DMS79 (cell line): ENCODE data around the gene LCAT.
"Not testable (repeated sequence)": the region's sequence is repeated elsewhere in the genome, so short reads cannot be mapped to it uniquely, and the experiment has no call there.

Experiments
- DNase-seq: peaks from one replicate; lab custom pipeline; 2025; lab: John Stamatoyannopoulos, UW

The LCAT gene

DNA sequence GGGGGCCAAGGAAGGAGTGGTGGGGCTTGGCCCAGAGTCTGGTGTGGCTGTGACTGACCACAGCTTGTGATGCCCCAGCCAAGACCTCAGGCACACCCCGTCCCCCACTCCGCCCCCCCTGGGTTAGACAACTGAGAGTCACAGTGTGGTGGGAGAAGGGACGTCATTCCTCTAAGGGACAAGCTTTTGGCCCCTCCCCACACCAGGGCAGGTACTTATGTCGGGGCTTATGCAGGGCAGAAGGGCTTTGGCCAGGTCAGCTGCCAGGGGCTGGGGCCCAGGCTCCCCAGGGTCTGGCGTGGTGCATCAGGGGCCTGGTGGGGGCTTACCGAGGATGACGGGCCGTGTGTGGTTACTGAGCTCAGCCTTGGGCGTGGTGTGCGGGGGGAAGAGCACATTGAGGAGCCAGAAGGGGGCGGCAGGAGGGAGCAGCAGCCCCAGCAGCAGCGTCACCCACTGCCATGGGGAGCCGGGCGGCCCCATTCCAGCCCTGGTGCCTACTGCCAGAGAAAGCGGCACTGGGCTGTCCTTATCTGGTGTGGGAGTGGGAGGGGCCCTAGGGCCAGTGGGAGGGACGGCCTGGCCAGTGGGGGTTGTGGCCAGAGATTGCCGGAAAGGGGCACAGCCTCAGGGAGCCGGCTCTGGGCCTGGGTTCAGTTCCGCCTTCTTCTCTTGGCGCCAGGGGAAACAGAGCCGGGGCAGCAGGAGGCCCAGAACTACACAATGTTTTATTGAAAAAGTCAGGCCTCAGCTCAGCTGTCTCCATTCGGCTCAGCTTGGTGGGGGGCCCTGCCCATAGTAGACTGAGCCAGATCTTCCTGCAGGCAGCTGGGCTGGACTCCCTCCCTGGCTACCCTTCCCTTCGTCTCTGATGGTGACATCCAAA lies at the start of gene LCAT:
Gene LCAT, minus strand, starts transcription at position 502 of the 886 bp plus-strand sequence. Its CDS starts 19 bp downstream, at position 483.
- no peak for DNase-seq

- DNase-seq: no peak
Observed at GRCh38 chr16:67993207-67994039, 49.5 kb upstream of the LCAT start.

DNA sequence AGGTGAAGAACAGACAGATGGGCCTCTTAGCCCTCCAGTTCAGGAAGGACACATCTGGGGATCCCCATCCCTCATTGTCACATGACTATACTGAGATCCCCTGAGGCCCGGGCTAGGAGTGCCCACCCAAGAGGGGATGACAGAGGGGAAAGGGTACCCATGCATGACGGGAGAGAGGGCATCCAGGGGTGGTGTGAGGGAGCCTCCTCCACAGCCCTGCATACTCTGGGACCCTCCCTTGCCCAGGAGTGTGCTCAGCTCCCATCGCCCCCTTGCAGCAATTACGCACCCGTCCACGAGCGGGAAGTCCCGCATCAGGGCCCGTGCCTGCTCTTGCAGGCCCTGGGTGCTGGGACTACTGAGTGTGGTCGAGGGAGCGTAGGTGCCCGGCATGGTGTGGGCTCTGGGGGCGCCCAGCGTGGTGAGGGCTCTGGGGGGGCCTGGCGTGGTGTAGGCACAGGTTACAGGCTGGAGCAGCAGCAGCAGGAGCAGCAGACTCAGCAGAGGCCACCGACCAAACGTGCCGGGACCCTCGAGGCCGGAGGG lies 48.8 kb upstream of the LCAT start:
- DNase-seq: no peak

- no peak for DNase-seq
Observed at GRCh38 chr16:67990018-67990386, 46.1 kb upstream of the LCAT start.

DNA sequence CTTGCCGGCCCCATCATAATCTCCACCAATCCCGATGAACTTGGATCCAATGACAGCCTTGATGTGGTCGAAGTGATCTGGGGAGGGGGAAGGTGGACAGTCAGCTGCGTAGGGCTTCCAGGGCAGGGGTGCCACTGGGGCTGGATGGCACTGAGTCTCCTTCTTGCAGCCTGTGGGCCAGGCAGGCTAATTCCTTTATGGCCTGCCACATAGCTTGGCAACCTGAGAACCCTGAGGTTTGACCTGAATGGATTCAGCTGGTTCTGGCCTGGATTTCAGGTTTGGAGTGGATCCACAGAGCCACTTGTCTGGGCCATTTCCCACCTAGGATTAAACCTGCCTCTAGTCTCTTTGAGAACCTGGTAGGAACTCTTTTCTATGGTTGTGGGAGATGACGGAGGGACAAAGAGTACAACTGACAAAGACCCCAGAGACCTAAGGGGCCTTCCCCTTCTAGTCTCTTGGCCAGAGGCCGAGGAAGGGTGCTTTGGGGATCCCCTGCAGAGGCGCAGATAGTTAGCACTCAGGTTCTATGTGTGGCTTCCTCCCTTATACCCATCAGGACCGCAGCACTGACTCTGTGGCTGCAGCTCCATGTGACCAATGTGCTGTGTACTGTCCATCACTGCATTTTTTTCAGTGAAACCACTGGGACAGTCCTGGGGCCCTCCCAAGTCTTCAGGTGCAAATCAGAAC lies 45.5 kb upstream of the LCAT start:
- no peak for DNase-seq

- DNase-seq: no peak
Observed at GRCh38 chr16:67988675-67989074, 44.8 kb upstream of the LCAT start.

DNA sequence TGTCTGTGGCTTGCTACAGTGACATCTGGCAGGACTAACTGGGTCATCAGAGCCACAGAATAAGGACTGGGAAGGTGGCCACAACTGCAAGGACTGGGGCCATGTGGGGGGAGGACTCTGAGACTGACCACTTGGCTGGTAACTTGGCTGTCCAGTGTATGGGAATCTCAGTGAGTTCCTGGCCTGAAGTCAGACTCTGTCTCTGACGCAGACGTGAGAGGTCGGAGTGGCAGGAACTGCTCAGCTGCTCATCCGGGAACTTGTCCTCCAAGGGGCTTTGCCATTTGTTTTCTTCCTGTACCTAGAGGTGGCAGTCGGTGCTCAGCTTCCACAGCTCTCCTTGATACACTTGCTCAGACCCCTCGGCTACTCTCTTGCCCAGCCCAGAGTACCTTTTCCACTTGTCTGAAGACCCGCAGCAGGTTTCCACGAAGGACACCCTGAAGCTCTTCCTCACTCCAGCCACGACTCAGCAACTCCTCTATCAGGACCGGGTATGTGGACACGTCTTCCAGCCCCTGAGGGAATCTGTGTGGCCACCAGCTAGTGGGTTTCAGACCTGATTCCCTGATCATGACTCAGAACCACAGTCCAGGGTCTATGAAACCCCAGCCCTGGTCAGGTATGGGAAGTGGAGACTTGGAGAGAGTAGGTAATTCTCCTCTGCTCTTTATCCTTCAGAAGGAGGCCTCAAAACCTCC lies 43.7 kb upstream of the LCAT start:
- DNase-seq: no peak

DNA sequence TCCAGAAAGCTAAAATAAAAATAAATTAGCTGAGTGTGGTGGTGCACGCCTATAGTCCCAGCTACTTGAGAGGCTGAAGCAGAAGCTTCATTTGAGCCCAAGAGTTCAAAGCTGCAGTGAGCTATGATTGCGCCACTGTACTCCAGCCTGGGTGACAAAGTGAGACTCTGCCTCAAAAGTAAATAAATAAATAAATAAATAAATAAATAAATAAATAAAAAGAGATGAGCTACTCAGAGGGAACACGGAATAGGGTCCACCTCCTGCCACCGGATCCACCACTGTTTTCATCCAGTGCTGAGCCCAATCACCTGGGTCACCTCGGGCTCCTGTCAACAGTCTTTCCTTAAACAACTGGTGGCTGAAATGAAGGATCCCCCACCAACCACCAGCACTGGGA lies 43.0 kb upstream of the LCAT start:
- DNase-seq: no peak

GRCh38 chr16:67982011-67982696 lies 38.2 kb upstream of the LCAT start:
- no peak for DNase-seq

DNA sequence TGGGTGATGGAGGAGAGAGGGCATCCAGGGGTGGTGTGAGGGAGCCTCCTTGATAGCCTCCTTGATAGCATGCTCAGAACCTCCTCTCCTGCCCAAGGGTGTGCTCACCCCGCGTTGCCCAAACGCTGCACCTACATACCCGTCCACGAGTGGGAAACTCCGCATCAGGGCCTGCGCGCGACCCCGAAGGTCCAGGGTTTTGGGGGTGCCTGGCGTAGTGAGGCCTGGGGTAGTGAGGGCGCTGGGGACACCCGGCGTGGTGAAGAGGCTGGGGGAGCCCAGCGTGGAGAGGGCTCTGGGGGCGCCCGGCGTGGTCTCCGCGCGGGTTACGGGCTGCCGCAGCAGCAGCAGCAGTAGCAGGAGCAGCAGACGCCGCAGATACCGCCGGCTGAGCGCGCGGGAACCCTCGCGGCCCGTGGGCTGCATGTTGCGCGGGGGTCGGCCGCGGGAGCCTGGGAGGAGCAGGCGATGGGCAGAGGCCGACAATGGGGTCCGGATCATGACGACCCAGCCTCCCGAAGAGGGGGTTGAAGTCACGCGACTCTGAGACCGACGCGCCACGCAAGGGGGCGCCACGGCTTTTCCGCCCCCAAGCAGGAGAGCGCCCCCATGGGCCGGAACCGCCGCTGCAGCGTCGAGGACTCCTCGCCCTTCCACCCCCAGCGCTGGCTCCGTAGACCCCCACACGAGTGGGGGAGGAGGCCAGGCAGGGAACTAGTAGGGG lies 36.2 kb upstream of the LCAT start, which contains the start of gene DPEP3:
Gene DPEP3, minus strand, starts transcription at position 545 of the 724 bp plus-strand sequence. Its CDS starts 119 bp downstream, at position 426.
- no peak for DNase-seq

- DNase-seq: no peak
Observed at GRCh38 chr16:67977469-67978227, 33.7 kb upstream of the LCAT start.

GRCh38 chr16:67977005-67977404 lies 33.1 kb upstream of the LCAT start:
- DNase-seq: no peak

DNA sequence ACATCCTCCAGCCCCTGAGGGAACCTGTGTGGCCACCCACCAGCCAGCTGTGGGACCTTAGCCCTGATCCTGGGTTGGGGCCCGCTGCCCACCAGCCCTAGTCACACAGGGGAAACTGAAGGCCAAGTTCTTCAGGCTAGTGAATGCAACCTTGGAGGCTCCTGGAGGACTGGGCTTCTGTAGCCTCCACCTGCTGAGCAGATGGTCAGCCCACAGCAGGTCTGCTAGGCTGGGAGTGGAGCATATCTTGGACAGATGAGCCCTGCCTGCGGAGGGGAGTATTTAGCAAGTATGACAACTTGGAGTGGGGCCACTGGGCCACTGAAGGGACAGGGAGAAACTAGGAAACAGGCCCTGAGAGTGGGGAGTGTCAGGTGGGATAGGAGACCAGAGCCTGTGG lies 32.3 kb upstream of the LCAT start:
- DNase-seq: no peak

DNA sequence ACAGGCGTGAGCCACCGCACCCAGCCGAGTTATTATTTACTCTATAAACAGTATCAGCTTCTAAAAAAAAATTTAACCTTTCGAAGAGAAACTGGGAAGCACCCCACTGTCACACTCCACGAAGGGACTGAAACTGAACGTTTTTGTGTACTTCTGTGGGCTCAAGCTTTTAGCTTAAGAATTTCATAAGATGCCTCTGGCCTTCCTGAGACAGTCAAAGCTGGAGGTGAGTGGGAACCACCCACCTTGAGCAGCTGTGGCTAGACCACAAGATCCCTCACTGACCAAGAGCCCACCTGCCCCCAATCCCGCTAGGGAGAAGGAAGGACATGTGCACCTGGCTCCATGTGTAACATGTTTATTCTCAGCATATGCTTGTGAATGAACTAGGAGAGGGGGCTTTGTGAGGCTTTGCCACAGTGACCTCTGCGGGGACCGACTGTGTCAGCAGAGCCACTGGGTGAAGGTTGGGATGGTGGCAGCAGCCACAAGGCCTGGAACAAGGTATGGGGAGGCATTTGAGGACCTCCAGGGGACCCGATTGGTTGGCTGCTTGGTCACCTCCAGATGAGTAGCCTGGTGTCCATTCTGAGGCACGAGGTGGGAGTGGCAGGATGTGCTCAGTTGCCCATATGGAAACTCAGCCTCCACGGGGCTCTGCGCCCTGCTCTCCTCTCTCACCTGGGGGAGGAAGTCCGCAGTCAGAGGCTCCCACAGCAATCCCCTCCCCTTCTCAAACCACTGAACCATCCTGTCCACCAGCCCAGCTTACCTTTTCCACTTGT lies 31.6 kb upstream of the LCAT start:
- no peak for DNase-seq

DNA sequence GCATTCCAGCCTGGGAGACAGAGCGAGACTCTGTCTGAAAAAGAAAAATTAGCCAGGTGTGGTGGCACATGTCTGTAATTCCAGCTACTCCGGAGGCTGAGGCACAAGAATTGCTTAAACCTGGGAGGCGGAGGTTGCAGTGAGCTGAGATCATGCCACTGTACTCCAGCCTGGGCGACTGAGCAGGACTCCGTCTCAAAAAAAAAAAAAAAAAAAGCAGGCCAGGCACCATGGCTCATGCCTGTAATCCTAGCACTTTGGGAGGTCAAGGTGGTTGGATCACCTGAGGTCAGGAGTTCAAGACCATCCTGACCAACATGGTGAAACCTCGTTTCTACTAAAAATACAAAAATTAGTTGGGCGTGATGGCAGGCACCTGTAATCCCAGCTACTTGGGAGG lies 28.4 kb upstream of the LCAT start:
- not testable (repeated sequence) for DNase-seq

DNA sequence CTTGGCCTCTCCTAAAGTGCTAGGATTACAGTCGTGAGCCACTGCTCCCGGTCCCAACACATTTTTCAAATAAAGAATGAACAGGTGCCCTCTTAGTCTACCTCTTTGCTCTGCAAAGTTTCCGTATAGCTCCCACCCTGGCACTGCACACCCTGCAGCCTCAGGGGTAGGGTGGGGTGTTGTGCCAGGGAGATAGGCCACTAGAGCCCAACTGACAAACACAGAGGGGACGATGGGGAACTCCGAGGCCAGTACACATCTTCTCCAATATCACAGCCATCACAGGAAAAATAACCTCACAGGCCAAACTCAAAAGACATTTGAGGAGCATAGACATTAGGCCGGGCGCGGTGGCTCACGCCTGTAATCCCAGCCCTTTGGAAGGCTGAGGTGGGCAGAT lies 27.2 kb upstream of the LCAT start:
- no peak for DNase-seq

DNA sequence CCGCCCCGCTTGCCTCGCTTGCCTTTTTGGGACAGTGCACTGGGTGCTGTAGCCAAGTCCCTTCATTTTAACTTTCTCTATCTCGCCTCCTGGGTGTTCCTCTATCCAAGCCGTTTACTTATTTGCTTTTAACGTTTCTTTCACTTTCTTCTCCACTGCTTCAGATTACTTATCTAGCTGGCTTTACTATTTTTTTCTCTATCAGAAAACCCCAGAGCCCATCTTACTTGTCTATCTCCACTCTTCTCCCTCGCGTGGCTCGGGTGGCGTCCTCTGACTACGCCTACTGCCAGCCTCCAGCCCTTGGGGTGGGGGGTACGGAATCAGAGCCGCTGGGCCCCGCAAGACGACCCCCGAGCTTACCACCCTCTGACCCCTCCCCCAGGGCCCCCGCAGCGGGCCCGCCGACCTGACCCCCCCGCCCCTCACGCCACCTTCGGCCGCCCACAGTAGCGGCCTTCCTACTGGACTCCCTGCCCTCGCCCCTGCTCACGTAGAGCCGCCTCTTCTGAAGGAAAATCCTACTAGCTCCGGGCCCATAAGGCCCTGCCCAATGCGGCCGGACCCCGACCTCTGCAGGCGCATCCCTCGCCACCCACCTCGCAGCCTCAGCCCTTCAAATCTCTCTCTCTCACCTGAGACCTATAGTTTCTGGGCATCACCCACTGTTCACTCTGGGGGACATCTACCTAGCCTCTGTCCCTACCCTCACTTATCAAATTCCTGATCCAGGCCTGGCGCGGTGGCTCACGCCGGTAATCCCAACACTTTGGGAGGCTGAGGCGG lies 25.5 kb upstream of the LCAT start:
- DNase-seq: no peak
